ENCODE results near the gene MTIF2.

MTIF2 gene

GRCh38 chr2:55268907-55269644 lies at the start of gene MTIF2:
Gene MTIF2 (minus strand): TSS chr2:55269231. CDS start chr2:55263858, 5,373 bp downstream.
- Histone ChIP-seq H3K79me2 (ENCODE audit: insufficient read depth, low read length) (peaks cover 17% of the 10 kb centered on the region), H3K9me2 (replicated peaks; ENCODE audit: low read depth, low read length) (no peaks in the 10 kb centered on the region), H2AFZ (ENCODE audit: low read length) (peak within 1 kb of the TSS; percentile 92), H3K4me3 (ENCODE audit: low read length, poor library complexity, severe bottlenecking) (peak within 1 kb of the TSS; percentile 92), H3K9me3 (ENCODE audit: insufficient read depth, low read depth, low read length) (no peaks in the 10 kb centered on the region), H4K20me1 (ENCODE audit: insufficient read depth, low read length, poor library complexity, severe bottlenecking) (no peaks in the 10 kb centered on the region), H3K36me3 (ENCODE audit: insufficient read depth, low read length) (no peaks in the 10 kb centered on the region), H3K9ac (ENCODE audit: low read depth, low read length, poor library complexity, severe bottlenecking) (peak within 1 kb of the TSS; percentile 93), H3K4me1 (ENCODE audit: insufficient read depth, low read length, poor library complexity, severe bottlenecking) (peaks cover 21% of the 10 kb centered on the region), H3K27me3 (ENCODE audit: insufficient read depth, low read length, poor library complexity, severe bottlenecking) (no peaks in the 10 kb centered on the region), H3F3A (ENCODE audit: low read depth) (no peaks in the 10 kb centered on the region), H3K4me2 (ENCODE audit: low read depth, low read length, poor library complexity, severe bottlenecking) (peak within 1 kb of the TSS; percentile 93)
- TF ChIP-seq EZH2phosphoT487 (IDR thresholded peaks at IDR 0.05; ENCODE audit: borderline replicate concordance) = no peak
- no peak for TF ChIP-seq CTCF (conservative IDR thresholded peaks at IDR 0.05; ENCODE audit: low read length)

- Histone ChIP-seq H3K9me3 (ENCODE audit: insufficient read depth, low read depth, low read length) (no peaks in the 10 kb centered on the region), H3K9ac (ENCODE audit: low read depth, low read length, poor library complexity, severe bottlenecking) (no peak overlapping the region), H4K20me1 (ENCODE audit: insufficient read depth, low read length, poor library complexity, severe bottlenecking) (no peaks in the 10 kb centered on the region), H3K36me3 (ENCODE audit: insufficient read depth, low read length) (peaks cover 85% of the 10 kb centered on the region), H3K4me2 (ENCODE audit: low read depth, low read length, poor library complexity, severe bottlenecking) (no peak overlapping the region), H3K4me1 (ENCODE audit: insufficient read depth, low read length, poor library complexity, severe bottlenecking) (no peaks in the 10 kb centered on the region), H3K9me2 (replicated peaks; ENCODE audit: low read depth, low read length) (no peaks in the 10 kb centered on the region), H3K79me2 (ENCODE audit: insufficient read depth, low read length) (no peaks in the 10 kb centered on the region), H2AFZ (ENCODE audit: low read length) (no peak overlapping the region), H3K4me3 (ENCODE audit: low read length, poor library complexity, severe bottlenecking) (no peak overlapping the region), H3F3A (ENCODE audit: low read depth) (no peaks in the 10 kb centered on the region), H3K27me3 (ENCODE audit: insufficient read depth, low read length, poor library complexity, severe bottlenecking) (no peaks in the 10 kb centered on the region)
- no peak for TF ChIP-seq CTCF (conservative IDR thresholded peaks at IDR 0.05; ENCODE audit: low read length)
- TF ChIP-seq EZH2phosphoT487 (IDR thresholded peaks at IDR 0.05; ENCODE audit: borderline replicate concordance) = no peak
Observed at GRCh38 chr2:55314985-55315384, 46.0 kb upstream of the MTIF2 start.

GRCh38 chr2:55311444-55311870 lies 42.4 kb upstream of the MTIF2 start:
- no peak overlapping the region for H3K4me2 ChIP-seq (ENCODE audit: low read depth, low read length, poor library complexity, severe bottlenecking)
- peaks cover 82% of the 10 kb centered on the region for H3K36me3 ChIP-seq (ENCODE audit: insufficient read depth, low read length)
- H3K9ac ChIP-seq (ENCODE audit: low read depth, low read length, poor library complexity, severe bottlenecking) = no peak overlapping the region
- H3K9me2 ChIP-seq (replicated peaks; ENCODE audit: low read depth, low read length) = no peaks in the 10 kb centered on the region
- H2AFZ ChIP-seq (ENCODE audit: low read length) = no peak overlapping the region
- H3K79me2 ChIP-seq (ENCODE audit: insufficient read depth, low read length) = no peaks in the 10 kb centered on the region
- TF ChIP-seq EZH2phosphoT487 (IDR thresholded peaks at IDR 0.05; ENCODE audit: borderline replicate concordance) (no peak), CTCF (conservative IDR thresholded peaks at IDR 0.05; ENCODE audit: low read length) (peak; percentile 27)
- H4K20me1 ChIP-seq (ENCODE audit: insufficient read depth, low read length, poor library complexity, severe bottlenecking) = no peaks in the 10 kb centered on the region
- no peak overlapping the region for H3K4me3 ChIP-seq (ENCODE audit: low read length, poor library complexity, severe bottlenecking)
- no peaks in the 10 kb centered on the region for H3F3A ChIP-seq (ENCODE audit: low read depth)
- H3K4me1 ChIP-seq (ENCODE audit: insufficient read depth, low read length, poor library complexity, severe bottlenecking) = no peaks in the 10 kb centered on the region
- H3K9me3 ChIP-seq (ENCODE audit: insufficient read depth, low read depth, low read length) = no peaks in the 10 kb centered on the region
- no peaks in the 10 kb centered on the region for H3K27me3 ChIP-seq (ENCODE audit: insufficient read depth, low read length, poor library complexity, severe bottlenecking)
